GM23338 (cell line): ENCODE results near the gene TOX2. TPM values are rescaled to one million over a fixed set of nuclear protein-coding genes. Genes with fewer than 3 reads are reported as not detected.

Experiments used
- ATAC-seq: fragments of 200-7000 bp; cut with Tn5 transposase; 3 replicates; pipeline ENCODE4 v1.9.1; 2020
- DNase-seq: peaks from one replicate; pipeline ENCODE4 v3.0.0-alpha.2; 2015; ENCODE audit warnings: low spot score
- H2AFZ ChIP-seq: fragments of 200-600 bp; sonication (generic); 2 replicates; pipeline ENCODE4 v1.8.0; 2016; ENCODE audit warnings: antibody characterized with exemption, mild to moderate bottlenecking, moderate library complexity
- H3F3A ChIP-seq: fragments of 200-600 bp; sonication (generic); replicated peaks from 2 replicates; pipeline ENCODE4 v1.8.0; 2017; ENCODE audit warnings: antibody characterized with exemption, mixed run types, low read depth
- H3K27ac ChIP-seq: fragments of 200-600 bp; sonication (generic); 2 replicates; pipeline ENCODE4 v1.6.1; 2016; ENCODE audit warnings: low read depth
- H3K27me3 ChIP-seq: fragments of 200-600 bp; sonication (generic); 2 replicates; pipeline ENCODE4 v1.8.0; 2016; ENCODE audit warnings: mild to moderate bottlenecking, mixed run types, moderate library complexity; ENCODE audit not compliant: insufficient read depth
- H3K36me3 ChIP-seq: fragments of 200-600 bp; sonication (generic); 2 replicates; pipeline ENCODE4 v1.8.0; 2016; ENCODE audit warnings: mild to moderate bottlenecking; ENCODE audit not compliant: insufficient read depth
- H3K4me1 ChIP-seq: fragments of 200-600 bp; sonication (generic); 2 replicates; pipeline ENCODE4 v1.8.0; 2016; ENCODE audit warnings: mild to moderate bottlenecking, moderate library complexity; ENCODE audit not compliant: insufficient read depth
- H3K4me2 ChIP-seq: fragments of 200-600 bp; sonication (generic); 2 replicates; pipeline ENCODE4 v1.7.1; 2017; ENCODE audit warnings: mixed run types
- H3K4me3 ChIP-seq: fragments of 200-600 bp; sonication (generic); 2 replicates; pipeline ENCODE4 v1.6.1; 2016; ENCODE audit warnings: mixed run types
- H3K79me2 ChIP-seq: fragments of 200-600 bp; sonication (generic); replicated peaks from 2 replicates; pipeline ENCODE4 v1.8.0; 2017; ENCODE audit warnings: mild to moderate bottlenecking; ENCODE audit not compliant: insufficient read depth
- H3K9me2 ChIP-seq: fragments of 200-600 bp; sonication (generic); 2 replicates; pipeline ENCODE4 v1.8.0; 2017; ENCODE audit not compliant: insufficient read depth
- H4K20me1 ChIP-seq: fragments of 200-600 bp; sonication (generic); replicated peaks from 2 replicates; pipeline ENCODE4 v1.8.0; 2017; ENCODE audit warnings: mild to moderate bottlenecking; ENCODE audit not compliant: insufficient read depth
- H3K27ac Mint-ChIP-seq: 2 replicates; pipeline ENCODE4 v1.8.0; 2020; ENCODE audit warnings: inconsistent platforms, mild to moderate bottlenecking, moderate library complexity, mixed read lengths
- H3K27me3 Mint-ChIP-seq: 3 replicates; pipeline ENCODE4 v1.8.0; 2022; ENCODE audit warnings: low read depth, mild to moderate bottlenecking, moderate library complexity, mixed read lengths, inconsistent platforms; ENCODE audit not compliant: insufficient read depth, poor library complexity
- H3K36me3 Mint-ChIP-seq: 3 replicates; pipeline ENCODE4 v1.8.0; 2021; ENCODE audit warnings: low read depth, mild to moderate bottlenecking, inconsistent platforms, moderate library complexity, mixed read lengths
- H3K4me1 Mint-ChIP-seq: 3 replicates; pipeline ENCODE4 v1.8.0; 2020; ENCODE audit warnings: mild to moderate bottlenecking, inconsistent platforms, mixed read lengths
- H3K4me3 Mint-ChIP-seq: 3 replicates; pipeline ENCODE4 v1.8.0; 2021; ENCODE audit warnings: moderate library complexity, mild to moderate bottlenecking, inconsistent platforms, mixed read lengths
- H3K9me3 Mint-ChIP-seq: 3 replicates; pipeline ENCODE4 v1.8.0; 2020; ENCODE audit warnings: moderate library complexity, mild to moderate bottlenecking, inconsistent platforms, mixed read lengths
- CREB1 ChIP-seq: fragments of 250-450 bp; sonication (Bioruptor Pico); IDR thresholded peaks from 2 replicates; pipeline ENCODE4 v1.5.0; 2020; ENCODE audit warnings: low read depth, mild to moderate bottlenecking, moderate library complexity
- EZH2 ChIP-seq: fragments of 200-600 bp; sonication (generic); IDR thresholded peaks from one replicate; pipeline ENCODE4 v1.8.0; 2017; ENCODE audit warnings: antibody characterized with exemption, mild to moderate bottlenecking, low read depth; ENCODE audit not compliant: unreplicated experiment
- EZH2phosphoT487 ChIP-seq: fragments of 200-600 bp; sonication (generic); IDR thresholded peaks from one replicate; pipeline ENCODE4 v1.8.1; 2018; ENCODE audit warnings: antibody characterized with exemption; ENCODE audit not compliant: unreplicated experiment
- JUNB ChIP-seq: IDR thresholded peaks from one replicate; pipeline ENCODE4 v1.6.1; 2016; ENCODE audit warnings: antibody characterized with exemption; ENCODE audit not compliant: unreplicated experiment
- NANOG ChIP-seq: IDR thresholded peaks from 2 replicates; pipeline ENCODE4 v1.6.1; 2016; ENCODE audit warnings: antibody characterized with exemption, borderline replicate concordance
- POLR2AphosphoS5 ChIP-seq: IDR thresholded peaks from 2 replicates; pipeline ENCODE4 v1.6.1; 2016; ENCODE audit warnings: antibody characterized with exemption, low read depth
- STAT1 ChIP-seq: IDR thresholded peaks from one replicate; pipeline ENCODE4 v1.6.1; 2016; ENCODE audit warnings: antibody characterized with exemption; ENCODE audit not compliant: unreplicated experiment
- ZNF331 ChIP-seq: fragments of 250-450 bp; sonication (Bioruptor Pico); IDR thresholded peaks from 2 replicates; pipeline ENCODE4 v1.5.0; 2020; ENCODE audit warnings: low read depth, mild to moderate bottlenecking, moderate library complexity
- ZNF462 ChIP-seq: fragments of 250-450 bp; sonication (Bioruptor Pico); IDR thresholded peaks from 2 replicates; pipeline ENCODE4 v1.5.0; 2020; ENCODE audit warnings: mild to moderate bottlenecking, moderate library complexity
- polyA plus RNA-seq: library from polyadenylated mRNA; unstranded; fragments of >200 nt; fragmentation: Nextera tagmentation; extraction: Ambion mirVana; gene quantifications from 2 replicates; pipeline ENCODE4 v1.2.1, GENCODE V29; 2016
- total RNA-seq: library from RNA; depleted of rRNA; stranded (reverse); fragments of >200 nt; shearing (Covaris generic); gene quantifications from 2 replicates; pipeline ENCODE4 v1.2.3, GENCODE V29; 2014
- TF ChIP-seq, protein P1 (sequence below): IDR thresholded peaks from 2 replicates; pipeline ENCODE4 v1.6.1; 2016; ENCODE audit warnings: antibody characterized with exemption

Gene TOX2
- total and polyA plus RNA-seq, 2 experiments from 2014 or later, result 1.4 to 1.5 TPM

GRCh38 chr20:44040202-44040915 is 125.7 kb downstream of the TOX2 start:
- Histone ChIP-seq H3F3A (no peaks in the 10 kb centered on the region), H3K4me2 (no peak overlapping the region), H3K27ac (no peak overlapping the region), H4K20me1 (no peaks in the 10 kb centered on the region), H3K27me3 (no peaks in the 10 kb centered on the region), H3K4me3 (no peak overlapping the region), H3K36me3 (no peaks in the 10 kb centered on the region), H3K9me2 (no peaks in the 10 kb centered on the region), H3K79me2 (no peaks in the 10 kb centered on the region), H3K4me1 (no peaks in the 10 kb centered on the region), H2AFZ (no peak overlapping the region)
- TF ChIP-seq EZH2 (no peak), JUNB (no peak), ZNF331 (CRISPR knock-in tag) (no peak), STAT1 (no peak), NANOG (no peak), CREB1 (CRISPR knock-in tag) (no peak), EZH2phosphoT487 (no peak), ZNF462 (CRISPR knock-in tag) (no peak), POLR2AphosphoS5 (no peak)
- TF ChIP-seq, protein P1, sequence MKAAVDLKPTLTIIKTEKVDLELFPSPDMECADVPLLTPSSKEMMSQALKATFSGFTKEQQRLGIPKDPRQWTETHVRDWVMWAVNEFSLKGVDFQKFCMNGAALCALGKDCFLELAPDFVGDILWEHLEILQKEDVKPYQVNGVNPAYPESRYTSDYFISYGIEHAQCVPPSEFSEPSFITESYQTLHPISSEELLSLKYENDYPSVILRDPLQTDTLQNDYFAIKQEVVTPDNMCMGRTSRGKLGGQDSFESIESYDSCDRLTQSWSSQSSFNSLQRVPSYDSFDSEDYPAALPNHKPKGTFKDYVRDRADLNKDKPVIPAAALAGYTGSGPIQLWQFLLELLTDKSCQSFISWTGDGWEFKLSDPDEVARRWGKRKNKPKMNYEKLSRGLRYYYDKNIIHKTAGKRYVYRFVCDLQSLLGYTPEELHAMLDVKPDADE, result no peak
- Mint-ChIP-seq H3K4me1 (no peaks in the 10 kb centered on the region), H3K27ac (no peak overlapping the region), H3K9me3 (no peaks in the 10 kb centered on the region; the same call in 2 of the 3 replicates), H3K36me3 (no peaks in the 10 kb centered on the region), H3K27me3 (peaks cover 4% of the 10 kb centered on the region), H3K4me3 (no peak overlapping the region)
- ATAC-seq (no peak), DNase-seq (no peak)
